Measurements from ENCODE around the gene SLAIN2. TPM values are rescaled to one million over a fixed set of nuclear protein-coding genes. Genes with fewer than 3 reads are reported as not detected.

SLAIN2 gene
- total RNA-seq, 1 donor from 2014 or later, result 54.6 TPM

GRCh38 chr4:48421101-48421500, 79.8 kb downstream of the SLAIN2 start:
- Mint-ChIP-seq H3K4me1 (ENCODE audit: unreplicated experiment) (peaks cover 3% of the 10 kb centered on the region), H3K27me3 (ENCODE audit: unreplicated experiment) (no peaks in the 10 kb centered on the region), H3K27ac (ENCODE audit: unreplicated experiment) (no peak overlapping the region), H3K9me3 (ENCODE audit: unreplicated experiment) (no peaks in the 10 kb centered on the region), H3K4me3 (ENCODE audit: unreplicated experiment) (no peak overlapping the region), H3K36me3 (ENCODE audit: low read depth, unreplicated experiment) (peaks cover 6% of the 10 kb centered on the region)
- TF ChIP-seq CTCF (IDR thresholded peaks at IDR 0.05; ENCODE audit: unreplicated experiment), result no peak
- no peak for DNase-seq (ENCODE audit: low spot score)

- H3K4me3 Mint-ChIP-seq (ENCODE audit: unreplicated experiment), result no peak overlapping the region
- peaks cover 2% of the 10 kb centered on the region for H3K27me3 Mint-ChIP-seq (ENCODE audit: unreplicated experiment)
- peaks cover 6% of the 10 kb centered on the region for H3K36me3 Mint-ChIP-seq (ENCODE audit: low read depth, unreplicated experiment)
- no peak overlapping the region for H3K27ac Mint-ChIP-seq (ENCODE audit: unreplicated experiment)
- no peak for DNase-seq (ENCODE audit: low spot score)
- no peaks in the 10 kb centered on the region for H3K4me1 Mint-ChIP-seq (ENCODE audit: unreplicated experiment)
- H3K9me3 Mint-ChIP-seq (ENCODE audit: unreplicated experiment), result no peaks in the 10 kb centered on the region
- TF ChIP-seq CTCF (IDR thresholded peaks at IDR 0.05; ENCODE audit: unreplicated experiment), result no peak
These were observed 87.6 kb downstream of the SLAIN2 start for GRCh38 chr4:48428926-48429325.

- Mint-ChIP-seq H3K4me3 (ENCODE audit: unreplicated experiment) (no peak overlapping the region), H3K27me3 (ENCODE audit: unreplicated experiment) (peaks cover 2% of the 10 kb centered on the region), H3K4me1 (ENCODE audit: unreplicated experiment) (no peaks in the 10 kb centered on the region), H3K27ac (ENCODE audit: unreplicated experiment) (no peak overlapping the region), H3K36me3 (ENCODE audit: low read depth, unreplicated experiment) (peaks cover 6% of the 10 kb centered on the region), H3K9me3 (ENCODE audit: unreplicated experiment) (no peaks in the 10 kb centered on the region)
- no peak for TF ChIP-seq CTCF (IDR thresholded peaks at IDR 0.05; ENCODE audit: unreplicated experiment)
- DNase-seq (ENCODE audit: low spot score), result no peak
These were observed 88.6 kb downstream of the SLAIN2 start for GRCh38 chr4:48429709-48430474.

GRCh38 chr4:48431401-48431800, 90.1 kb downstream of the SLAIN2 start:
- Mint-ChIP-seq H3K27me3 (ENCODE audit: unreplicated experiment) (peaks cover 2% of the 10 kb centered on the region), H3K27ac (ENCODE audit: unreplicated experiment) (no peak overlapping the region), H3K4me1 (ENCODE audit: unreplicated experiment) (no peaks in the 10 kb centered on the region), H3K4me3 (ENCODE audit: unreplicated experiment) (no peak overlapping the region), H3K36me3 (ENCODE audit: low read depth, unreplicated experiment) (peaks cover 6% of the 10 kb centered on the region), H3K9me3 (ENCODE audit: unreplicated experiment) (no peaks in the 10 kb centered on the region)
- no peak for DNase-seq (ENCODE audit: low spot score)
- TF ChIP-seq CTCF (IDR thresholded peaks at IDR 0.05; ENCODE audit: unreplicated experiment), result no peak

GRCh38 chr4:48432017-48432416, 90.7 kb downstream of the SLAIN2 start:
- TF ChIP-seq CTCF (IDR thresholded peaks at IDR 0.05; ENCODE audit: unreplicated experiment), result no peak
- Mint-ChIP-seq H3K4me1 (ENCODE audit: unreplicated experiment) (no peaks in the 10 kb centered on the region), H3K9me3 (ENCODE audit: unreplicated experiment) (no peaks in the 10 kb centered on the region), H3K36me3 (ENCODE audit: low read depth, unreplicated experiment) (peaks cover 6% of the 10 kb centered on the region), H3K27ac (ENCODE audit: unreplicated experiment) (no peak overlapping the region), H3K4me3 (ENCODE audit: unreplicated experiment) (no peak overlapping the region), H3K27me3 (ENCODE audit: unreplicated experiment) (peaks cover 2% of the 10 kb centered on the region)
- no peak for DNase-seq (ENCODE audit: low spot score)

All from endothelial cell (in vitro differentiated cells).